ENCODE measurements around the gene CCNY.

The CCNY gene

GRCh38 chr10:35558276-35558675 is 222.0 kb downstream of the CCNY start:
- DNase-seq (ENCODE audit: low read depth in 2 of 2) = no peak

- no peak for DNase-seq (ENCODE audit: low read depth in 2 of 2)
Observed at GRCh38 chr10:35559416-35559815, 223.1 kb downstream of the CCNY start.

- no peak for DNase-seq (ENCODE audit: low read depth in 2 of 2)
Observed at GRCh38 chr10:35561715-35562114, 225.4 kb downstream of the CCNY start.

- DNase-seq (ENCODE audit: low read depth in 2 of 2) = no peak
Observed at GRCh38 chr10:35562427-35562826, 226.1 kb downstream of the CCNY start.

- DNase-seq (ENCODE audit: low read depth in 2 of 2) = no peak
Observed at GRCh38 chr10:35563261-35563891, 227.1 kb downstream of the CCNY start.

- DNase-seq (ENCODE audit: low read depth in 2 of 2) = no peak
Observed at GRCh38 chr10:35564341-35564968, 228.1 kb downstream of the CCNY start.

- no peak for DNase-seq (ENCODE audit: low read depth in 2 of 2)
Observed at GRCh38 chr10:35565602-35566081, 229.3 kb downstream of the CCNY start.

GRCh38 chr10:35567951-35568350 is 231.6 kb downstream of the CCNY start:
- no peak for DNase-seq (ENCODE audit: low read depth in 2 of 2)

GRCh38 chr10:35568483-35569015 is 232.2 kb downstream of the CCNY start:
- no peak for DNase-seq (ENCODE audit: low read depth in 2 of 2)

GRCh38 chr10:35569111-35569707 is 232.9 kb downstream of the CCNY start:
- DNase-seq (ENCODE audit: low read depth in 2 of 2) = no peak

- DNase-seq (ENCODE audit: low read depth in 2 of 2) = no peak
Observed at GRCh38 chr10:35569836-35570235, 233.5 kb downstream of the CCNY start.

GRCh38 chr10:35570397-35570796 is 234.1 kb downstream of the CCNY start:
- DNase-seq (ENCODE audit: low read depth in 2 of 2) = no peak

- no peak for DNase-seq (ENCODE audit: low read depth in 2 of 2)
Observed at GRCh38 chr10:35572583-35572982, 236.3 kb downstream of the CCNY start.

GRCh38 chr10:35573796-35574195 is 237.5 kb downstream of the CCNY start:
- no peak for DNase-seq (ENCODE audit: low read depth in 2 of 2)

- DNase-seq (ENCODE audit: low read depth in 2 of 2) = no peak
Observed at GRCh38 chr10:35574924-35575352, 238.6 kb downstream of the CCNY start.

- DNase-seq (ENCODE audit: low read depth in 2 of 2) = no peak
Observed at GRCh38 chr10:35575640-35576039, 239.3 kb downstream of the CCNY start.

GRCh38 chr10:35576730-35577129 is 240.4 kb downstream of the CCNY start:
- DNase-seq (ENCODE audit: low read depth in 2 of 2) = no peak

- no peak for DNase-seq (ENCODE audit: low read depth in 2 of 2)
Observed at GRCh38 chr10:35577926-35578617, 241.8 kb downstream of the CCNY start.

- DNase-seq (ENCODE audit: low read depth in 2 of 2) = no peak
Observed at GRCh38 chr10:35578618-35578956, 242.3 kb downstream of the CCNY start.

GRCh38 chr10:35579116-35579515 is 242.8 kb downstream of the CCNY start:
- DNase-seq (ENCODE audit: low read depth in 2 of 2) = no peak

- DNase-seq (ENCODE audit: low read depth in 2 of 2) = no peak
Observed at GRCh38 chr10:35579726-35580422, 243.6 kb downstream of the CCNY start.

- DNase-seq (ENCODE audit: low read depth in 2 of 2) = no peak
Observed at GRCh38 chr10:35580423-35580770, 244.1 kb downstream of the CCNY start.
